HG03521 (cell line): ENCODE measurements around the gene PIGX.

Experiments used
- ATAC-seq: cut with Tn5 transposase; IDR thresholded peaks from one replicate; pipeline ENCODE4 v1.9.1; 2021; ENCODE audit warnings: mild to moderate bottlenecking, moderate library complexity; ENCODE audit not compliant: unreplicated experiment

PIGX gene

DNA sequence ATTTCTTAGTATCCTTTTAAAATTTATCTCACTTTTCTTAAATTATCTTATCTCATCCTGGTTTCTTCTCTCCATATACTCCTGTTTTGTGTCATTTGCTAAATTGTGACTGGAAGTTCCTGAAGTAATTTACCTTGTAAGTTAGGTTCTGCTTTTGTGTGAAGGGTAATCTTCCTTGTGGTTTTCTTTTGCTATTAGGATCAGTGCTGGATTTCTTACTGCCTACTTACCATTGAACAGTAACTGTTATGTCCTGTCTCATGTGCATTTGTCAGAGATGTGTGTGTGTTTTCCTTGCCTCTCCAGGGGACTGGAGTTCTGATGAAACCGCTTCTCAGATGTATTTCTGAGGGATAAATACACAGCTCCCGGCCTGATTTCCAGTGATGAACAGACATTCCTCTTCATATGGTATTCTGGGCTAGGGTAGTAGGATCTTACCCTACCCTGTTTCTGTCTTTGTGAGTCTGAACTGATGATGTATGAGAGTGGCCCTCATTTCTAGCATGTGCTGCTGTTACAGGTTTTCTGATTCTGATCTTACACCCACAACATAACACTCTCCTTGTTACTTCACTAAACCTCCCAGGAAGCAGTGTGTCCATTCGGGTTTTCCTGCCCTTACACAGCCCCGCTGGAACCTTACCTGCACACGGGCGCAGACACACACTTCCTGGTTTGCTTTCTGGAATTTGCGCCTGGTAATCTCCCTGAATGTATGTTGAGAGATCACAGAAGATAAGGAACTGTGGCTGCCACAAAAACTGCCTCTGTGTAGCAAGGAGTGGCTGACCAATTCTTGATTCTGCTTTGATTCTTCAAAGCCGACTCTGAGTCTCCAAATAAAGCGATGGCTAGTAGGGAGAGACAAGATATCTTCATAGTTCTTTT lies 42.2 kb downstream of the PIGX start:
- ATAC-seq: no peak

- no peak for ATAC-seq
Observed at GRCh38 chr3:196756732-196757131, 44.6 kb downstream of the PIGX start.

DNA sequence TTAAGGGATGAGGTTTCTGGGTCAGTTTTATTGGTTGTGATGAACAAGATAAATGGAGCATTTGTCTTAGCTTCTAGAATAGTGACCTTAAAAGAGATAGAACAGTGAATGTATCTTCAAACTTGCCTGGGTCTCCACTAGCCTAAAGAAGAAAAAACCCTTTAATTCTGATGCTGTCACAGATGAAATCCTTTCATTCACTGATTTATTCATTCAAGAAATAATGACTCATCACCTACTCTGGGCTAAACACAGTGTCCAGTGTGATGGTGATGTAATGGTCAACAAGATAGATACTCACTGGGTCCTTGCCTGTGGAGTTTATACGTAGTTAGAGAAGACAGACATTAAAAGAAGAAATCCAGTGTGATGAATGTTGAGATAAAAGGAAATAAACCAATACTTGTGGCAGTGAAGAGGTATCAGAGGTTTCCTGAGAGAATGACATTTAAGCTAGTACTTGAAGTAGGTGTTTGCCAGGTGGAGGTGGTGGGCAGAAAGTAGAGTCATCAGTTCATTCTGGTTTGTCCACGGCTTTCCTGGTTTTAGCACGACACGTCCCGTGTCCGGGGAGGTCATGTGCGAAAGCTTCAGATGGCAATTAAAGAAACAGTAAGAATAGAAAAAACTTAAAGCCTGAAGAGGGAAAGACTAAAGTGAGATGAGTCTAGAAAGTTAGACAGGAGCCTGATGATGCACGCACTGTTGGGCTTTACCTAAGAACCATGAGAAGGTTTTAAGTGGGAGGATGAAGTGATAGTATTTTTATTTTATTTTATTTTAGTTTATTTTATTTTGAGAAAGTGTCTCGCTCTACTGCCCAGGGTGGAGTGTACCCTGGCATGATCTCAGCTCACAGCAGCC lies 45.9 kb downstream of the PIGX start:
- ATAC-seq: no peak

GRCh38 chr3:196763179-196763578 lies 51.0 kb downstream of the PIGX start:
- ATAC-seq: no peak

DNA sequence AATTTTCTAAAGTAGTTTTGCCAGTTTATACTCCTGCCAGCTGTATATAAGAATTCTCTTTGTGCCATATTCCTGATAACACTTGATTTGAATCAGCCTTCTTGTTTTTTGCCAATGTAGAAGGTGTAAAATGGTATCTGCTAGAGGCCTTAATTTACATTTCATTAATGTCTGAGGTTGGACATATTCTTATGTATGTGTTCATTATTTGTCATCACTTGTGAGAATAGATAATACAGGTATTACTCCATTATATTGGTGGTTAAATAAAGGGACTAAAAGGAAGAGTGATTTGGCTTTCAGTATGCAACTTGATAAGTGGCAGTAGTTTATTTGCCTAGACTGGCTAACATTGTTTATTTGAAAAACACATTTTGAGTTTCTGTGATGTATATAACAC lies 53.3 kb downstream of the PIGX start:
- no peak for ATAC-seq

GRCh38 chr3:196771067-196771466 lies 58.9 kb downstream of the PIGX start:
- no peak for ATAC-seq

- ATAC-seq: no peak
Observed at GRCh38 chr3:196772102-196772501, 59.9 kb downstream of the PIGX start.

DNA sequence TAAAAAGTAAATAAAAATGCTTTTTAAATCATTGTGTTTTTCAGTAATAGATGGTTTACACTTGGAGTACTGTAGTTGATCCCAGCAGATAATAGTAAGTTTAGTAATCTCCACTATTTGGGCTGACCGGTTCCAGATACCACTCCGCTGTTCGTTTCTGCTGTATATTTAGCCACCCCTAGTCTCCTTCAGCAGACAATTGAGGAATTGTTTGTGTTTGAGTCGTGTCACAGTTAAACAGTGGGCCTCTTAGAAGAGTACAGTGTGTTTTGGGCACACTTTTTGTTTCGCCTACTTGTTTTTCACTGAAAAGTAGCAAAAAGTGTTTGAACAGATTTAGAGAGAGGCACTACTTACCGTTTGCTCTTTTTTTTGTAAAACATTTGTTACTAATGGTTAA lies 60.7 kb downstream of the PIGX start:
- no peak for ATAC-seq

- no peak for ATAC-seq
Observed at GRCh38 chr3:196774191-196774820, 62.1 kb downstream of the PIGX start.

DNA sequence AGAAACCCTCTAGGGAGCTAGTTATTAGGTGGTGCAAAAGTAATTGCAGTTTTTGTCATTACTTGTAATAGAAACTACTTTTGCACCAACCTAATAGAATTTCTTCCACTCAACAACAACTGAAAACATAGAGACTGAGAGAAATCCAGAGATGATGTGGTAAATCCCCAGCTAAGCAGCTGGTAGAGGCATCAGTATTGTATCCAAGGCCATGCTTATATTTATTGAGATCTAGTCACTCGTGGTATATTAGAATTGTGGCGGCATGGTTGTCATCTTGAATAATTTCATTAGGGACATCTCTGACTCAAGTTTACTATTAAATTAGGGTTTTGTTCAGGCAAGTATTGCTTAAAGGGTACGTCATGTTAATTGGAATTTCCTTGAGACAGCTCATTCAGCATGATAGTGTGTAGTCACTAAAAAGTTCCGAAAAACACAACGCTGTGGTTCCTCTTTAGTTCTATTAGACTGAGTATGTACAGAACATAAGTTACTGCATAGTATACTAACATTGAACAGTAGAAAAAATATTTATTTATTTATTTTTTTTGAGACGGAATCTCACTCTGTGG lies 62.8 kb downstream of the PIGX start:
- no peak for ATAC-seq

- ATAC-seq: no peak
Observed at GRCh38 chr3:196775938-196776337, 63.8 kb downstream of the PIGX start.

DNA sequence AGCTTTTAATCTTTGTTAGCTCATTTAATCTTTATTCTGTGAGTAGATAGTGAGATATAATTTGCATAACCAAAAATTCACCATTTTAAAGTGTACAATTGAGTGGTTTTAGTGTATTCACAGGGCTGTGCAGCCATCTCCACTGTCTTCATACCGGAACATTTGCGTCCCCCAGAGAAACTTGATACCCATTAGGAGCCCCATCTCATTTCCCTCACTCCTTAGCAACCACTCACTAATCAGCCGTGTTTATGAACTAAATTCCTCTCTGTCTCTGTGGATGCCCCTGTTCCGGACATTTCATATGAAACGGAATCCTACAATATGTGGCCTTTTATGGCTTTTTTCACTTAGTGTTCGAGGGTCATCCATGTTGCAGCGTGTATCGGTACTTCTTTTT lies 65.7 kb downstream of the PIGX start:
- ATAC-seq: no peak

DNA sequence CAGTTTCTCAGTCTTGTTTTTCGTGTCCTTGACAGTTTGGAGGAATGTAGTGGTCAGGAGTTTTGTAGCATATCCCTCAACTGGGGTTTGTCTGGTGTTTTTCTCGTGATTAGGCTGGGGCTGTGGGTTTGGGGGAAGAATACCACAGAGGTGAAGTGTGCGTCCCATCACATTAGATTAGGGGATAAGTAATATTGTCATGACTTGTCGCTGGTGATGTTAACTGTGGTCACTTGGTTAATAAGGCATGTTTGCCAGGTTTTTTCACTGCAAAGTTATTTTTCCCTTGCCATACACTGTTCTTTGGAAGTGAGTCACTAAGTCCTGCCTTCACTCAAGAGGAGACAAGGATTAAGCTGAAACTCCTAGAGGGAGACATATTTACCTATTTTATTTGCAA lies 66.6 kb downstream of the PIGX start:
- no peak for ATAC-seq

- no peak for ATAC-seq
Observed at GRCh38 chr3:196782511-196782910, 70.3 kb downstream of the PIGX start.
